K562 (cell line): ENCODE results near the gene SLC35G6. TPM values are rescaled to one million over a fixed set of nuclear protein-coding genes. Genes with fewer than 3 reads are reported as not detected.

Experiments
- ADNP ChIP-seq: fragments of 200-800 bp; sonication (Bioruptor generic); IDR thresholded peaks from 2 replicates; pipeline ENCODE4 v1.6.1; 2016; ENCODE audit warnings: missing genetic modification characterization, missing compliant biosample characterization
- ARNT ChIP-seq, 2 experiments: fragments of 450-650 bp; IDR thresholded peaks; 2 replicates each; pipeline ENCODE4 v1.6.1; 2016; ENCODE audit warnings: mild to moderate bottlenecking in 1 of 2
- DACH1 ChIP-seq: fragments of 450-650 bp; IDR thresholded peaks from 2 replicates; pipeline ENCODE4 v1.6.1; 2018; ENCODE audit not compliant: partially characterized antibody
- DNMT1 ChIP-seq: fragments of 450-650 bp; IDR thresholded peaks from 2 replicates; pipeline ENCODE4 v1.6.1; 2016; ENCODE audit warnings: antibody characterized with exemption, mild to moderate bottlenecking
- ELF4 ChIP-seq: fragments of 450-650 bp; formaldehyde crosslinking; IDR thresholded peaks from 2 replicates; pipeline ENCODE4 v1.4.0; 2022; ENCODE audit warnings: missing genetic modification characterization
- ESRRA ChIP-seq: fragments of 450-650 bp; IDR thresholded peaks from 2 replicates; pipeline ENCODE4 v1.6.1; 2014; ENCODE audit warnings: low read depth, mild to moderate bottlenecking, moderate library complexity, borderline replicate concordance
- FOXM1 ChIP-seq, 2 experiments: fragments of 450-650 bp in 1 of 2; sonication (generic) in 1 of 2; formaldehyde crosslinking in 1 of 2; IDR thresholded peaks; 2 replicates each; pipeline versions ENCODE4 v1.6.1 to v1.9.0; 2017 to 2022; ENCODE audit warnings: low read depth in 2 of 2, mild to moderate bottlenecking in 2 of 2, missing genetic modification reagents in 1 of 2, moderate library complexity in 1 of 2
- U2AF2 ChIP-seq: fragments of 200-400 bp; formaldehyde crosslinking; optimal IDR thresholded peaks from 2 replicates; pipeline ENCODE3; 2017; ENCODE audit warnings: low read depth, mild to moderate bottlenecking, low read length
- ZC3H8 ChIP-seq: fragments of 450-650 bp; IDR thresholded peaks from 2 replicates; pipeline ENCODE4 v1.6.1; 2017
- ZNF830 ChIP-seq: fragments of 250-450 bp; sonication (Bioruptor Pico); IDR thresholded peaks from 2 replicates; pipeline ENCODE4 v1.5.0; 2021; ENCODE audit warnings: mild to moderate bottlenecking
- polyA plus RNA-seq, 8 experiments: library from polyadenylated mRNA; depleted of rRNA in 4 of 8; stranded (reverse) in 5 of 8; unstranded in 3 of 8; fragments of >200 nt; fragmentation: Nextera tagmentation in 2 of 8; fragmentation: Illumina TruSeq in 1 of 8; extraction: Ambion mirVana in 2 of 8; extraction: Trizol in 1 of 8; gene quantifications; 2 replicates each; pipeline versions ENCODE4 v1.2.1 to v1.2.3, GENCODE V29; 2011 to 2014; ENCODE audit warnings: inconsistent platforms in 1 of 8, missing spikeins in 1 of 8
- total RNA-seq, 7 experiments: library from RNA; depleted of rRNA in 6 of 7; stranded (reverse); fragments of >200 nt in 6 of 7; fragmentation: Illumina TruSeq in 2 of 7; extraction: Trizol in 2 of 7; gene quantifications; 2 replicates each; pipeline versions ENCODE4 v1.2.1 to v1.2.3, GENCODE V29; 2011 to 2021; ENCODE audit warnings: low replicate concordance in 1 of 7
- TF ChIP-seq, protein P1 (sequence below): fragments of 250-450 bp; sonication (Bioruptor Pico); IDR thresholded peaks from 2 replicates; pipeline ENCODE4 v1.4.0; 2020; ENCODE audit warnings: mild to moderate bottlenecking, moderate library complexity
- TF ChIP-seq, protein P2 (sequence below): sonication (generic); formaldehyde crosslinking; IDR thresholded peaks from 2 replicates; pipeline ENCODE4 v1.8.0; 2022; ENCODE audit warnings: mild to moderate bottlenecking, missing genetic modification reagents
- TF ChIP-seq, protein P3 (sequence below): fragments of 200-800 bp; sonication (Bioruptor generic); IDR thresholded peaks from 2 replicates; pipeline ENCODE4 v1.6.1; 2017; ENCODE audit warnings: missing genetic modification characterization, missing compliant biosample characterization
- TF ChIP-seq, protein P4 (sequence below): fragments of 450-650 bp; conservative IDR thresholded peaks from 2 replicates; pipeline ENCODE4 v1.6.1; 2016; ENCODE audit warnings: missing genetic modification characterization, low read depth, mild to moderate bottlenecking, missing compliant biosample characterization, moderate library complexity
- TF ChIP-seq, protein P5 (sequence below): fragments of 450-650 bp; formaldehyde crosslinking; IDR thresholded peaks from 2 replicates; pipeline ENCODE4 v1.4.0; 2020; ENCODE audit warnings: mild to moderate bottlenecking

SLC35G6 gene
- total and polyA plus RNA-seq, 9 of the 15 experiments (the other 6 are each of a cell fraction or from before 2014, with no cell fraction given), result not detected

DNA sequence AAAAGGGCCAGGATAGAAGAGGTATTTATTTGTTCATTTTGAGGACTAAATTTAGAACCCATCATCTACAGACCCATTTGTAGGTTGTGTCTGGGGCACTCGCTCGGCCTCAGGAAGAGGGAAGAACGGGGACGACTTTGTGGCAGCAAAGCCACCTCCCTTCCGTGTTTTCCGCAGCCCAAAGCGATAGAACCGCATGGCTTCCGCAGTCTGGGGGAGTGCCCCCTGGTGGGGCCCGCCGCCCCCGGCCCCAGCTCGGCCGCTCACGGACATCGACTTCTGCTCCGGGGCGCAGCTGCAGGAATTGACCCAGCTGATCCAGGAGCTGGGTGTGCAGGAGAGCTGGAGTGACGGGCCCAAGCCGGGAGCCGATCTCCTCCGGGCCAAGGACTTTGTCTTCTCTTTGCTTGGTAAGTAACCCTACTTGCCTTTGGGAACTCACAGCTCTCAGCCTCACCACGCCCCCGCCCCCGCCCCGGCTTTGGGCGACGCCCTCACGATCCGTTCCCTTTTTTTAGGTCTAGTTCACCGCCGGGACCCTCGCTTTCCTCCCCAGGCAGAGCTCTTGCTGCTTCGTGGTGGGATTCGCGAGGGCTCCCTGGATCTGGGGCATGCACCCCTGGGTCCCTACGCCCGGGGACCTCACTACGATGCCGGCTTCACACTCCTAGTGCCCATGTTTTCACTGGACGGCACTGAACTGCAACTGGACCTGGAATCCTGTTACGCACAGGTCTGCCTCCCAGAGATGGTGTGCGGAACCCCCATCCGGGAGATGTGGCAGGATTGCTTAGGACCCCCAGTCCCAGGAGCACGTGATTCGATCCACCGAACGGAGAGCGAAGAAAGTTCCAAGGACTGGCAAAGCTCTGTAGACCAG lies 45.3 kb upstream of the SLC35G6 start (continued):
- TF ChIP-seq, protein P1, sequence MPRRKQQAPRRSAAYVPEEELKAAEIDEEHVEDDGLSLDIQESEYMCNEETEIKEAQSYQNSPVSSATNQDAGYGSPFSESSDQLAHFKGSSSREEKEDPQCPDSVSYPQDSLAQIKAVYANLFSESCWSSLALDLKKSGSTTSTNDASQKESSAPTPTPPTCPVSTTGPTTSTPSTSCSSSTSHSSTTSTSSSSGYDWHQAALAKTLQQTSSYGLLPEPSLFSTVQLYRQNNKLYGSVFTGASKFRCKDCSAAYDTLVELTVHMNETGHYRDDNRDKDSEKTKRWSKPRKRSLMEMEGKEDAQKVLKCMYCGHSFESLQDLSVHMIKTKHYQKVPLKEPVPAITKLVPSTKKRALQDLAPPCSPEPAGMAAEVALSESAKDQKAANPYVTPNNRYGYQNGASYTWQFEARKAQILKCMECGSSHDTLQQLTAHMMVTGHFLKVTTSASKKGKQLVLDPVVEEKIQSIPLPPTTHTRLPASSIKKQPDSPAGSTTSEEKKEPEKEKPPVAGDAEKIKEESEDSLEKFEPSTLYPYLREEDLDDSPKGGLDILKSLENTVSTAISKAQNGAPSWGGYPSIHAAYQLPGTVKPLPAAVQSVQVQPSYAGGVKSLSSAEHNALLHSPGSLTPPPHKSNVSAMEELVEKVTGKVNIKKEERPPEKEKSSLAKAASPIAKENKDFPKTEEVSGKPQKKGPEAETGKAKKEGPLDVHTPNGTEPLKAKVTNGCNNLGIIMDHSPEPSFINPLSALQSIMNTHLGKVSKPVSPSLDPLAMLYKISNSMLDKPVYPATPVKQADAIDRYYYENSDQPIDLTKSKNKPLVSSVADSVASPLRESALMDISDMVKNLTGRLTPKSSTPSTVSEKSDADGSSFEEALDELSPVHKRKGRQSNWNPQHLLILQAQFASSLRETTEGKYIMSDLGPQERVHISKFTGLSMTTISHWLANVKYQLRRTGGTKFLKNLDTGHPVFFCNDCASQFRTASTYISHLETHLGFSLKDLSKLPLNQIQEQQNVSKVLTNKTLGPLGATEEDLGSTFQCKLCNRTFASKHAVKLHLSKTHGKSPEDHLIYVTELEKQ, result no peak
- TF ChIP-seq ESRRA, result no peak
- no peak for TF ChIP-seq FOXM1 (IDR thresholded peaks at IDR 0.05; ENCODE audit: low read depth)
- TF ChIP-seq FOXM1 (CRISPR knock-in tag; IDR thresholded peaks at IDR 0.05; ENCODE audit: low read depth), result no peak
- no peak for TF ChIP-seq DNMT1
- no peak for TF ChIP-seq ARNT (IDR thresholded peaks at IDR 0.05)
- no peak for TF ChIP-seq U2AF2
- TF ChIP-seq, protein P2, sequence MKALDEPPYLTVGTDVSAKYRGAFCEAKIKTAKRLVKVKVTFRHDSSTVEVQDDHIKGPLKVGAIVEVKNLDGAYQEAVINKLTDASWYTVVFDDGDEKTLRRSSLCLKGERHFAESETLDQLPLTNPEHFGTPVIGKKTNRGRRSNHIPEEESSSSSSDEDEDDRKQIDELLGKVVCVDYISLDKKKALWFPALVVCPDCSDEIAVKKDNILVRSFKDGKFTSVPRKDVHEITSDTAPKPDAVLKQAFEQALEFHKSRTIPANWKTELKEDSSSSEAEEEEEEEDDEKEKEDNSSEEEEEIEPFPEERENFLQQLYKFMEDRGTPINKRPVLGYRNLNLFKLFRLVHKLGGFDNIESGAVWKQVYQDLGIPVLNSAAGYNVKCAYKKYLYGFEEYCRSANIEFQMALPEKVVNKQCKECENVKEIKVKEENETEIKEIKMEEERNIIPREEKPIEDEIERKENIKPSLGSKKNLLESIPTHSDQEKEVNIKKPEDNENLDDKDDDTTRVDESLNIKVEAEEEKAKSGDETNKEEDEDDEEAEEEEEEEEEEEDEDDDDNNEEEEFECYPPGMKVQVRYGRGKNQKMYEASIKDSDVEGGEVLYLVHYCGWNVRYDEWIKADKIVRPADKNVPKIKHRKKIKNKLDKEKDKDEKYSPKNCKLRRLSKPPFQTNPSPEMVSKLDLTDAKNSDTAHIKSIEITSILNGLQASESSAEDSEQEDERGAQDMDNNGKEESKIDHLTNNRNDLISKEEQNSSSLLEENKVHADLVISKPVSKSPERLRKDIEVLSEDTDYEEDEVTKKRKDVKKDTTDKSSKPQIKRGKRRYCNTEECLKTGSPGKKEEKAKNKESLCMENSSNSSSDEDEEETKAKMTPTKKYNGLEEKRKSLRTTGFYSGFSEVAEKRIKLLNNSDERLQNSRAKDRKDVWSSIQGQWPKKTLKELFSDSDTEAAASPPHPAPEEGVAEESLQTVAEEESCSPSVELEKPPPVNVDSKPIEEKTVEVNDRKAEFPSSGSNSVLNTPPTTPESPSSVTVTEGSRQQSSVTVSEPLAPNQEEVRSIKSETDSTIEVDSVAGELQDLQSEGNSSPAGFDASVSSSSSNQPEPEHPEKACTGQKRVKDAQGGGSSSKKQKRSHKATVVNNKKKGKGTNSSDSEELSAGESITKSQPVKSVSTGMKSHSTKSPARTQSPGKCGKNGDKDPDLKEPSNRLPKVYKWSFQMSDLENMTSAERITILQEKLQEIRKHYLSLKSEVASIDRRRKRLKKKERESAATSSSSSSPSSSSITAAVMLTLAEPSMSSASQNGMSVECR (CRISPR knock-in tag), result 0 out of 2 replicates have a peak, but pooled peaks have one; percentile 18
- TF ChIP-seq ZNF830 (CRISPR knock-in tag), result no peak
- no peak for TF ChIP-seq ADNP
- TF ChIP-seq ELF4 (CRISPR knock-in tag), result no peak
- TF ChIP-seq, protein P3, sequence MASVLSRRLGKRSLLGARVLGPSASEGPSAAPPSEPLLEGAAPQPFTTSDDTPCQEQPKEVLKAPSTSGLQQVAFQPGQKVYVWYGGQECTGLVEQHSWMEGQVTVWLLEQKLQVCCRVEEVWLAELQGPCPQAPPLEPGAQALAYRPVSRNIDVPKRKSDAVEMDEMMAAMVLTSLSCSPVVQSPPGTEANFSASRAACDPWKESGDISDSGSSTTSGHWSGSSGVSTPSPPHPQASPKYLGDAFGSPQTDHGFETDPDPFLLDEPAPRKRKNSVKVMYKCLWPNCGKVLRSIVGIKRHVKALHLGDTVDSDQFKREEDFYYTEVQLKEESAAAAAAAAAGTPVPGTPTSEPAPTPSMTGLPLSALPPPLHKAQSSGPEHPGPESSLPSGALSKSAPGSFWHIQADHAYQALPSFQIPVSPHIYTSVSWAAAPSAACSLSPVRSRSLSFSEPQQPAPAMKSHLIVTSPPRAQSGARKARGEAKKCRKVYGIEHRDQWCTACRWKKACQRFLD (CRISPR knock-in tag), result 0 out of 2 replicates have a peak, but pooled peaks have one; percentile 43
- no peak for TF ChIP-seq ZC3H8
- TF ChIP-seq, protein P4, sequence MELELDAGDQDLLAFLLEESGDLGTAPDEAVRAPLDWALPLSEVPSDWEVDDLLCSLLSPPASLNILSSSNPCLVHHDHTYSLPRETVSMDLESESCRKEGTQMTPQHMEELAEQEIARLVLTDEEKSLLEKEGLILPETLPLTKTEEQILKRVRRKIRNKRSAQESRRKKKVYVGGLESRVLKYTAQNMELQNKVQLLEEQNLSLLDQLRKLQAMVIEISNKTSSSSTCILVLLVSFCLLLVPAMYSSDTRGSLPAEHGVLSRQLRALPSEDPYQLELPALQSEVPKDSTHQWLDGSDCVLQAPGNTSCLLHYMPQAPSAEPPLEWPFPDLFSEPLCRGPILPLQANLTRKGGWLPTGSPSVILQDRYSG (tag), result no peak
- TF ChIP-seq, protein P5, sequence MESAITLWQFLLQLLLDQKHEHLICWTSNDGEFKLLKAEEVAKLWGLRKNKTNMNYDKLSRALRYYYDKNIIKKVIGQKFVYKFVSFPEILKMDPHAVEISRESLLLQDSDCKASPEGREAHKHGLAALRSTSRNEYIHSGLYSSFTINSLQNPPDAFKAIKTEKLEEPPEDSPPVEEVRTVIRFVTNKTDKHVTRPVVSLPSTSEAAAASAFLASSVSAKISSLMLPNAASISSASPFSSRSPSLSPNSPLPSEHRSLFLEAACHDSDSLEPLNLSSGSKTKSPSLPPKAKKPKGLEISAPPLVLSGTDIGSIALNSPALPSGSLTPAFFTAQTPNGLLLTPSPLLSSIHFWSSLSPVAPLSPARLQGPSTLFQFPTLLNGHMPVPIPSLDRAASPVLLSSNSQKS (CRISPR knock-in tag), result no peak
- peak; percentile 22 for TF ChIP-seq DACH1
